Measurements from ENCODE around the gene LRRIQ3. TPM values are rescaled to one million over a fixed set of nuclear protein-coding genes. Genes with fewer than 3 reads are reported as not detected.

The LRRIQ3 gene
- total RNA-seq, 1 donor from 2014 or later, result not detected

DNA sequence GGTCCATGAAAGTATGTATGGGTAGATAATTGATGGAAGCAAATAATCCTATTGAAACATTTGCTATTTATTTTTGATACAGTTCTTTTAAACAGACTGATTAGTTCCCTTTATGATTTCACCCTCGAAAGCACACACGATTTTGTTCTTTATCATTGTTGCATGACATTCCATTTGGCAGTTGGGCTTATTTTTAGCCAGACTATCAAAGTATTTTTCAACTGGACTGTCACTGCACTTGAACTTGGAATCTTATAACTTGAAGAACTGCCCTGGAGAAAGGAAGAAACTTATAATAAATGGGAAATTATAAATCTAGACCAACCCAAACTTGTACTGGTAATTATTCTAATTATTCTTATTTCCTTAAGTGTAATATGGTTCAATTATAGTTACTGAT lies 37.2 kb upstream of the LRRIQ3 start, which contains the start of gene TNNI3K:
Gene TNNI3K, plus strand, starts transcription at position 235 of the 400 bp plus-strand sequence. Its CDS starts 65 bp downstream, at position 300.
- TF ChIP-seq, protein P1, sequence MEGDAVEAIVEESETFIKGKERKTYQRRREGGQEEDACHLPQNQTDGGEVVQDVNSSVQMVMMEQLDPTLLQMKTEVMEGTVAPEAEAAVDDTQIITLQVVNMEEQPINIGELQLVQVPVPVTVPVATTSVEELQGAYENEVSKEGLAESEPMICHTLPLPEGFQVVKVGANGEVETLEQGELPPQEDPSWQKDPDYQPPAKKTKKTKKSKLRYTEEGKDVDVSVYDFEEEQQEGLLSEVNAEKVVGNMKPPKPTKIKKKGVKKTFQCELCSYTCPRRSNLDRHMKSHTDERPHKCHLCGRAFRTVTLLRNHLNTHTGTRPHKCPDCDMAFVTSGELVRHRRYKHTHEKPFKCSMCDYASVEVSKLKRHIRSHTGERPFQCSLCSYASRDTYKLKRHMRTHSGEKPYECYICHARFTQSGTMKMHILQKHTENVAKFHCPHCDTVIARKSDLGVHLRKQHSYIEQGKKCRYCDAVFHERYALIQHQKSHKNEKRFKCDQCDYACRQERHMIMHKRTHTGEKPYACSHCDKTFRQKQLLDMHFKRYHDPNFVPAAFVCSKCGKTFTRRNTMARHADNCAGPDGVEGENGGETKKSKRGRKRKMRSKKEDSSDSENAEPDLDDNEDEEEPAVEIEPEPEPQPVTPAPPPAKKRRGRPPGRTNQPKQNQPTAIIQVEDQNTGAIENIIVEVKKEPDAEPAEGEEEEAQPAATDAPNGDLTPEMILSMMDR (conservative IDR thresholded peaks at IDR 0.05; ENCODE audit: low read depth, low read length), result no peak

DNA sequence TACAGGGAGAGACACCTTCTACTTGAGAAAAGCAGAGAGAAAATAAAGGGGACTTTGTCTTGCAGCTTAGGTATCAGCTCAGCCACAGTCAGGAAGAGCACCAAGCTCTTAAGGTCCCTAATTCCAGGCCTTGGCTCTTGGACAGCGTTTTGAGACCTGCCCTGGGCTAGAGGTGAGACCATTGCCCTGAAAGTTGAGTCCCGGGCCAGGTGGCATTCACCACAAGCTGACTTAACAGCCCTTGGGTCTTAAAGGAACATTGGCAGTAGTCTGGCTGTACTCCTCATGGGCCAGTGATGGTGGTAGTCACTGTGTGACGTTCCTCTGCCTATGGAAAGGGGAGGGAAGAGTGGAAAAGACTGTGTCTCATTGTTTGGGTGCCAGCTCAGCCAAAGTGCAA lies 25.5 kb upstream of the LRRIQ3 start:
- no peak overlapping the region for H3K4me3 ChIP-seq (ENCODE audit: low read depth, low read length)
- TF ChIP-seq, protein P1 (conservative IDR thresholded peaks at IDR 0.05; ENCODE audit: low read depth, low read length), result no peak
- DNase-seq (ENCODE audit: low read depth), result no peak

More for the DNA sequence above, 37.2 kb upstream of the LRRIQ3 start, which contains the start of gene TNNI3K:
- DNase-seq (ENCODE audit: low read depth), result no peak
- H3K4me3 ChIP-seq (ENCODE audit: low read depth, low read length), result no peak within 1 kb of the TSS

DNA sequence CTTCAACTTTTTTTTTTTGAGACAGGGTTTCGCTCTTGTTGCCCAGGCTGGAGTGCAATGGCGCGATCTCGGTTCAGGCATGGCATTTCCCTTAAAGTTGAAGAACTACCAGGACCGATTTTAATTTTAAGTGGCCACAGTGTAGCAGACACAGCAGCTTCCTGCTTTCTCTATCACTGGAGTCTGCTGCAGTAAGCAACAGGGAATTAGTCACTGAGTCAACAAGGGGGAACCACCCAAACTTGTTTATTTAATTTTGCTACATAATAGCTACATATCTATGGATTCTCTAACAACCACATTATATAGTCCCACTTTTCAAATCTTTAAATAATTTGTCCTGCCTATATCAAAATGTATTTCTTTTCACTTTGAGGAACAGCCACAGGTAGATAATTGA lies 24.7 kb upstream of the LRRIQ3 start:
- no peak for DNase-seq (ENCODE audit: low read depth)
- TF ChIP-seq, protein P1 (conservative IDR thresholded peaks at IDR 0.05; ENCODE audit: low read depth, low read length), result no peak
- no peak overlapping the region for H3K4me3 ChIP-seq (ENCODE audit: low read depth, low read length)

DNA sequence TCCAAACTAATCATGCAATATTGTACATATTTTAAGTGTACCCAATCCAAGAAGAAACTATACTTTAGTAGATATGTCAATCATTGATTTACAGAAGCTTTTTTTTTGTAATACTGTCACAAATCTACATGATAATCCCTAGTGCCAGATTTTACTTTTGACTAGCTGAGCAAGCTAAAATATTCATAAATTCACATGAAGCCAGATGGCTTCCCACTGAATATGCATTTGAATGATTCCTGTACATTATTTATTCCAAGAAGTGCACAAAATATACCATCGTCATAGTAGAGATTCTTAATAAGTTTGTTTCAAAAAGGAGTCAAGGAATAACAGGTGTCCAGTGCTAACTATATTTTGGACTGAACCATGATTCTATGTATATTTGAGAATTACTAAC lies 17.3 kb upstream of the LRRIQ3 start:
- H3K4me3 ChIP-seq (ENCODE audit: low read depth, low read length), result no peak overlapping the region
- no peak for DNase-seq (ENCODE audit: low read depth)
- TF ChIP-seq, protein P1 (conservative IDR thresholded peaks at IDR 0.05; ENCODE audit: low read depth, low read length), result no peak

DNA sequence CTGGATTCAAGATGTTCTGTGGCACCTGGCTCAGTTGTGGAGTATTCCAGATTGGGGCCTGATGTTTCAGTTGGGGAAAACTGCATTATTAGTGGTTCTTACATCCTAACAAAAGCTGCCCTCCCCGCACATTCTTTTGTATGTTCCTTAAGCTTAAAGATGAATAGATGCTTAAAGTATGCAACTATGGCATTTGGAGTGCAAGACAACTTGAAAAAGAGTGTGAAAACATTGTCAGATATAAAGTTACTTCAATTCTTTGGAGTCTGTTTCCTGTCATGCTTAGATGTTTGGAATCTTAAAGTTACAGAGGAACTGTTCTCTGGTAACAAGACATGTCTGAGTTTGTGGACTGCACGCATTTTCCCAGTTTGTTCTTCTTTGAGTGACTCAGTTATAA lies 7.3 kb upstream of the LRRIQ3 start:
- no peak overlapping the region for H3K4me3 ChIP-seq (ENCODE audit: low read depth, low read length)
- DNase-seq (ENCODE audit: low read depth), result no peak
- TF ChIP-seq, protein P1 (conservative IDR thresholded peaks at IDR 0.05; ENCODE audit: low read depth, low read length), result no peak

DNA sequence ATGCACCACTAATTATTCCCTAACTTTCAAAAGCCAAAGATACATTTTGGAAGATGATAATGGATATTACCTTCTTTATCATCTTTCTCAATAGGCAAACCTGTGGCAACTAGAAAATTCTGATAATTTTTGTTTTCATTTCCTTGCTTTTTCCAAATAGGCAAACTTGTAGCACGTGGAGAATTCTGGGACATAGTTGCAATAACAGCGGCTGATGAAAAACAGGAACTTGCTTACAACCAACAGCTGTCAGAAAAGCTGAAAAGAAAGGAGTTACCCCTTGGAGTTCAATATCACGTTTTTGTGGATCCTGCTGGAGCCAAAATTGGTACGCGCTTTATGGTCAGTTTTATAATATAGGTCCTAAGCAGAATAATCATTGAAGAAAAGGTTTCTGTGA lies 1.5 kb upstream of the LRRIQ3 start:
- H3K4me3 ChIP-seq (ENCODE audit: low read depth, low read length), result no peak overlapping the region

DNA sequence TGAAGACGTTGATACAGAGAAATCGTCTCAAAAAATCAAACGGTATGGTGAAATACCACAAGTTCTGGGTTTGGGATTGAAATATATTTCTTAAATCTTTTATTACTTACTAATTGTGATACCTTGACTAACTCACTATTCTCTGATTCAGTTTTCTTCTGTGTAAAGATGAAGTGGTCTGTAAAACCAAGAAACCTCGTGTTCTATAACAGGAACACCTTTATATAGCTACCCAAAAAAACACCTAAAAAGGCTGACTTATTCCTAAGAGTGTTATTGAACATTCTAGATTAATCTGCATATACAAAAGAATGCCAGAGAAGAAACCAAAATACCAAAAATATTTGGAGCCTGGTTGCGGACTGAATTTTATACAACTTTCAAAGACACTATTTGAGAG lies 721 bp downstream of the LRRIQ3 start:
- DNase-seq (ENCODE audit: low read depth), result no peak
- TF ChIP-seq, protein P1 (conservative IDR thresholded peaks at IDR 0.05; ENCODE audit: low read depth, low read length), result no peak

More for the DNA sequence above, 1.5 kb upstream of the LRRIQ3 start:
- DNase-seq (ENCODE audit: low read depth), result no peak
- TF ChIP-seq, protein P1 (conservative IDR thresholded peaks at IDR 0.05; ENCODE audit: low read depth, low read length), result no peak

More for the DNA sequence above, 721 bp downstream of the LRRIQ3 start:
- peak overlapping the region; percentile 86 for H3K4me3 ChIP-seq (ENCODE audit: low read depth, low read length)
